ENCODE data around the gene BRD3OS.

Gene BRD3OS

DNA sequence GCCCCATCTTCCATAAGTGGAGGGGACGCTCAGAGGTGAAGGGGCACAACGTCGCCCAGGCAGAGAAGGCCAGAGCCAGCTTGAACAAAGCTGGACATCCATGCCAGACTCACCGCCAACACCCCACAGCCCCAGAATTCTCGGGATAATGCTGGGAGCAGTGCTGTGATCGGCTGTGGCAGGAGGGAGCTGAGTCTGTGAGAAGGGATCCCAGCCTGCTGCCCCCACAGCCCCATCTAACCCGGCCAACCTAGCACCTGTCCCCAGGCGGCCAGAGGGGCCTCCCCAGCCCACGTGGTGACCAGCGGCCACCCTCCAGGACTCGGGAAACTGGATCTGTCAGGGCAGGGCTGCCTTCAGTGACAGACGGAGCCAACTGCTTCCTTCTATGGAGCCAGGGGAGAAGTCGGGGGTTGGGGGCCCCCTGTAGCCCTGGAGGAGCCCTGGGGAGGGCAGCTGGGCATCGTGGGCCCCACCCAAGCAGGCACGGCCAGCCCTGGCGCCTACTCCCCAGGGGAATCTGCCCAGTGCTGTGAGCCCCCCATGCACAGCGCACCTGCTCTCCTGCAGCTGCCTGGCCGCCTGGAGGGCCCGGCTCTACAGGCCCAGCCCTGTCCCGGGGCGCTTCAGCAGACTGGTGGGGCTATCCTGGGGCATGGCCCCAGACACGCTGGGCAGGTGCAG lies 36.5 kb downstream of the BRD3OS start:
- Histone ChIP-seq H3K27me3 (no peaks in the 10 kb centered on the region), H3K4me3 (ENCODE audit: low read depth, low read length) (no peak overlapping the region), H3K9me3 (no peaks in the 10 kb centered on the region), H3K36me3 (peaks cover 3% of the 10 kb centered on the region), H3K4me1 (no peaks in the 10 kb centered on the region)
- TF ChIP-seq, protein P1, sequence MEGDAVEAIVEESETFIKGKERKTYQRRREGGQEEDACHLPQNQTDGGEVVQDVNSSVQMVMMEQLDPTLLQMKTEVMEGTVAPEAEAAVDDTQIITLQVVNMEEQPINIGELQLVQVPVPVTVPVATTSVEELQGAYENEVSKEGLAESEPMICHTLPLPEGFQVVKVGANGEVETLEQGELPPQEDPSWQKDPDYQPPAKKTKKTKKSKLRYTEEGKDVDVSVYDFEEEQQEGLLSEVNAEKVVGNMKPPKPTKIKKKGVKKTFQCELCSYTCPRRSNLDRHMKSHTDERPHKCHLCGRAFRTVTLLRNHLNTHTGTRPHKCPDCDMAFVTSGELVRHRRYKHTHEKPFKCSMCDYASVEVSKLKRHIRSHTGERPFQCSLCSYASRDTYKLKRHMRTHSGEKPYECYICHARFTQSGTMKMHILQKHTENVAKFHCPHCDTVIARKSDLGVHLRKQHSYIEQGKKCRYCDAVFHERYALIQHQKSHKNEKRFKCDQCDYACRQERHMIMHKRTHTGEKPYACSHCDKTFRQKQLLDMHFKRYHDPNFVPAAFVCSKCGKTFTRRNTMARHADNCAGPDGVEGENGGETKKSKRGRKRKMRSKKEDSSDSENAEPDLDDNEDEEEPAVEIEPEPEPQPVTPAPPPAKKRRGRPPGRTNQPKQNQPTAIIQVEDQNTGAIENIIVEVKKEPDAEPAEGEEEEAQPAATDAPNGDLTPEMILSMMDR (IDR thresholded peaks at IDR 0.05; ENCODE audit: low read depth, low read length) = no peak
- no peak for DNase-seq

DNA sequence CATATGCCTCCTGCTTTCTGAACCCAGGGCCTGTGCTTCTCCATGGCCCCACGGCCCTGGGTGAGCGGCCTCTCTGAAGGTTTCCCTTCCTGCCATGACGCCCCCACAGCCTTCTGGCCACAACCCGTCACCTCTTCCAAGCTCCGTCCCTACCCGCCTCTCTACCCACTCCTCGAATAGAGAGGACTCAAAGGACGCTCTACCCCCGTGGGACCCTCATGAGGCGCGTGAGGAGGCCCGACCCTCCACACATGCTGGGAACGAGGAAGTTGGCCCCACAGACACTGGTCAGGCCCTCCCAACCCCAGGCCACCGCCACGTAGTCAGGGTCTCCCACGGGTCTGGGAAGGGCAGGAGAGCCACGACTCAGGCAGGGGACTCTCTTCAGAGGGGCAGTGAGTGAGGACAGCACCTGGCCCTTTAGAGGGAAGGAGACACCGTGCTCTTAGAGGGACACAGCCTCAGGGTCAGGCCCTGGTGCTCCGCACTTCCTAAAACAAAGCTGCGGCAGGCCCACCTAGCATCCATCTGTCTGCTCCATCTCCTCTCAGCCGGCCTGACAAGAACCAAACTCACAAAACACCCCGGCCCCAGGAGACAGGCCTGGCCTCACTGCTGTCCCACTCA lies 37.3 kb downstream of the BRD3OS start:
- H3K4me3 ChIP-seq (ENCODE audit: low read depth, low read length) = no peak overlapping the region
- no peaks in the 10 kb centered on the region for H3K9me3 ChIP-seq
- no peaks in the 10 kb centered on the region for H3K4me1 ChIP-seq
- H3K36me3 ChIP-seq = peaks cover 3% of the 10 kb centered on the region
- TF ChIP-seq, protein P1 (IDR thresholded peaks at IDR 0.05; ENCODE audit: low read depth, low read length) = no peak
- no peaks in the 10 kb centered on the region for H3K27me3 ChIP-seq
- peak; percentile 8 for DNase-seq

DNA sequence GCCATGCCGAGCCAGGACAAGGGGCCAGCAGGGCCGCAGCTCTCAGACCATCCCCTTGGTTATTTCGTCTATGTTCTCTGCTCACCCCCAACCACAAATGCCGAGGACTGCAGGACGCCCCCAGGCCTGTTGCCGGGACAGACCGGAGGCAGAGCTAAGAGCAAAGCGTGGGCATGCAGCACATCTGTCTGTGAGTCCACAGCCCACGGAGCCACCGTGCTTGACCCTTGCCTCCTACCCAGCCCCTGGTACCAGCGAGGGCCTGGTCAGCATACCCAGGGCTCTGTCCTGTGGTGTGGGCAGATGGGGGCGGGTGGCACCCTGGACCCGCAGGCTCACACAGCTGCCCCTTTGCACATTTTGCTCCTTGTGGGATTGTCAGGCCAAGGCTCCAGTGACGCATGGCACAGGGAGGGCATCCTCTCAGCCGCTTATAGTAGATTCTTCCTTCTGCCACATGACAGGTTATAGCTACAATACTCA lies 37.8 kb downstream of the BRD3OS start:
- Histone ChIP-seq H3K27me3 (no peaks in the 10 kb centered on the region), H3K4me1 (no peaks in the 10 kb centered on the region), H3K36me3 (peaks cover 3% of the 10 kb centered on the region), H3K9me3 (no peaks in the 10 kb centered on the region), H3K4me3 (ENCODE audit: low read depth, low read length) (no peak overlapping the region)
- TF ChIP-seq, protein P1 (IDR thresholded peaks at IDR 0.05; ENCODE audit: low read depth, low read length) = no peak
- DNase-seq = peak; percentile 19

DNA sequence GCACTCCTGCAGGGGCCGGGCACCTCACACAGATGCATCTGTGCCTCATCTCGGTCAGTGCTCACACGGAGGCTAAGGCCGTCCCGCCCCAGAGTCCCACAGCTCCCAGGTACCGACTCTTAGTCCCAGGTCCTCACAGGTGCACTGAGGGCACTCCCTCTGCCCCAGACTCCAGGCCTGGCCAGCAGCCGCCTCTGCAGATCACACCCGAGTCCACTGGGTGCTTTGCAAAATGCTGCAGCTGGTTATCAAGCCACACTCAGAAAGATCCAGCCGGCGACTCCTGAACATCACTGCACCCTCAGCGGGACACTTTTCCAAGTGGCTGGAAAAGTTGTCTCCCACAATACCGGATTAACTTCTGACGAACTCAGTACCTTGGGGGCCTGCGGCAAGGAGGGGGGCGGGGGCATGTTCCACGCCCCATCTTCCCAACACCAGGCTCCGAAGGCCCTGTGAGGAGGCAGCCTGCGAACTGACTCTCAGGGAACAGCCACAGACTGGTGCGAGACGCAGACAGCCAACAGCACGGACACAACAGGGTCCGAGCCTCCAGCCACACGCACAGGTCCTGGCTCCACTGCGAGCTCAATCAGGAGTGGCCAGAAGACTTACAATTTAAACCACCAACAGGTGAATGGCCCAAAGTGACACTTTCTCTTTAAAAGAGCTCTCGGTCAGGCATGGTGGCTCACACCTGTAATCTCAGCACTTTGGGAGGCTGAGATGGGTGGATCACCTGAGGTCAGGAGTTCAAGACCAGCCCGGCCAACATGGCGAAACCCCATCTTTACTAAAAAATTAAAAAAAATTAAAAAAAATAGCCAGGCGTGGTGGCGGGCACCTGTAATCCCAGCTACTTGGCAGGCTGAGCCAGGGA lies 38.5 kb downstream of the BRD3OS start:
- TF ChIP-seq, protein P1 (IDR thresholded peaks at IDR 0.05; ENCODE audit: low read depth, low read length) = no peak
- peaks cover 3% of the 10 kb centered on the region for H3K36me3 ChIP-seq
- H3K4me1 ChIP-seq = no peaks in the 10 kb centered on the region
- H3K4me3 ChIP-seq (ENCODE audit: low read depth, low read length) = no peak overlapping the region
- H3K9me3 ChIP-seq = no peaks in the 10 kb centered on the region
- DNase-seq = peak; percentile 8
- H3K27me3 ChIP-seq = no peaks in the 10 kb centered on the region

DNA sequence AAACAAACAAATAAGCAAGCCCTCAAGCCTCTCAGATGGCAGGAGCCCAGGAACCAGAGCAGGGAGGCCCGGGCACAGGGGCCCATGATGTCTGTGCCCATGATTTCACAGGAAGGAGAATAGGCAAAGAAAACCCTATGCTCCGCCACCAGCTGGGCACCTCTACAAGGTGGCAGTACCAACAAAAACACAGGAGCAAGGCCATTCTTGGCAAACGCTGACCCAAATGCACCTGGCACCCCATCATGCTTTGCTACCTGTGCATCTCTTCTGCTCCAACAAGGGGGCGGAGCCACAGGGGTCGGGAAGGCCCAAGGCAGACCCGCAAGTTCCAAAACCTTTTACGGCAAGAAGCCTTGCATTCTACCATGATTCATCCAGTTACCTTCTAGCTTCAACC lies 39.4 kb downstream of the BRD3OS start:
- peaks cover 3% of the 10 kb centered on the region for H3K36me3 ChIP-seq
- TF ChIP-seq, protein P1 (IDR thresholded peaks at IDR 0.05; ENCODE audit: low read depth, low read length) = no peak
- DNase-seq = no peak
- H3K4me3 ChIP-seq (ENCODE audit: low read depth, low read length) = no peak overlapping the region
- peaks cover 7% of the 10 kb centered on the region; the same call in 1 of the 2 replicates for H3K27me3 ChIP-seq
- H3K9me3 ChIP-seq = no peaks in the 10 kb centered on the region
- H3K4me1 ChIP-seq = no peaks in the 10 kb centered on the region
